Stimulated activated memory B cell treated with anti-CD40 and anti-IgM and Interleukin-4, amounts not matched to agents 10 μg/mL and 1 μg/mL and 100 μg/mL, for 72 hours (primary cell): ENCODE measurements around the gene FAU.

Experiments used
- ATAC-seq: fragments of 150-1000 bp; cut with Tn5 transposase; 2 replicates; pipeline ENCODE4 v1.10.0; 2021
- H3K27ac Mint-ChIP-seq: one replicate; pipeline ENCODE4 v1.8.0; 2022; ENCODE audit warnings: mild to moderate bottlenecking, mixed read lengths
- H3K27me3 Mint-ChIP-seq: one replicate; pipeline ENCODE4 v1.8.0; 2022; ENCODE audit warnings: mixed read lengths
- H3K36me3 Mint-ChIP-seq: one replicate; pipeline ENCODE4 v1.8.0; 2022; ENCODE audit warnings: mixed read lengths
- H3K4me1 Mint-ChIP-seq: one replicate; pipeline ENCODE4 v1.8.0; 2022; ENCODE audit warnings: mixed read lengths
- H3K4me3 Mint-ChIP-seq: one replicate; pipeline ENCODE4 v1.8.0; 2022; ENCODE audit warnings: mild to moderate bottlenecking, moderate library complexity, mixed read lengths
- H3K9me3 Mint-ChIP-seq: one replicate; pipeline ENCODE4 v1.8.0; 2022; ENCODE audit warnings: mixed read lengths

Gene FAU

DNA sequence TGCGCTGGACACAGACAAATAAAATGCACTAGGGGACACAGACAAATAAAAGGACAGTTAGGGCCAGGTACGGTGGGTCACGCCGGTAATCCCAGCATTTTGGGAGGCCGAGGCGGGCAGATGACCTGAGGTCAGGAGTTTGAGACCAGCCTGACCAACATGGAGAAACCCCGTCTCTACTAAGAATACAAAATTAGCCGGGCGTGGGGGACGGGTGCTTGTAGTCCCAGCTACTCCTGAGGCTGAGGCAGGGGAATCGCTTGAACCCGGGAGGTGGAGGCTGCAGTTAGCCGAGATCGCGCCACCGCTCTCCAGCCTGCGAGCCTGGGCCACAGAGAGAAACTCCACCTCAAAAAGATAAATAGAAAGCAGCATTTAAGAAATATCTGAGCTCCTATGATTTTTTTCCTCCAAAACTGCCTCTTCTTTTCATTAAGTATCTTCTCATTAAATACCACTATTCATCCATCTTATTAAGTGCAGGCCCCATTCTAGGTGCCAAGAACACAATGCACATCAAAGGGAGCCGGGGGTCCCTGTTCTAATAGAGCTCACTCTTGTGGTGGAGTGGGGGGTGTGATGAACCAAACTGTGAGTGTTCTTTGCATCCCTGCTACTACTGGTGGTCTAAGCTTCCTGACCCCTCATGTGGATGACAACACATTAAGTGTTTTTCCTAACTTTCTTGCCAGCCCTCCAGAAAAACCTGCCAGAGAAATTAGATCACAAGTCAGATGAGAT is 3.7 kb downstream of the FAU start:
- no peak for ATAC-seq
- Mint-ChIP-seq H3K4me3 (peak overlapping the region; percentile 90), H3K27ac (peak overlapping the region; percentile 100), H3K4me1 (peaks cover 73% of the 10 kb centered on the region), H3K27me3 (no peaks in the 10 kb centered on the region), H3K36me3 (peaks cover 42% of the 10 kb centered on the region), H3K9me3 (no peaks in the 10 kb centered on the region)

DNA sequence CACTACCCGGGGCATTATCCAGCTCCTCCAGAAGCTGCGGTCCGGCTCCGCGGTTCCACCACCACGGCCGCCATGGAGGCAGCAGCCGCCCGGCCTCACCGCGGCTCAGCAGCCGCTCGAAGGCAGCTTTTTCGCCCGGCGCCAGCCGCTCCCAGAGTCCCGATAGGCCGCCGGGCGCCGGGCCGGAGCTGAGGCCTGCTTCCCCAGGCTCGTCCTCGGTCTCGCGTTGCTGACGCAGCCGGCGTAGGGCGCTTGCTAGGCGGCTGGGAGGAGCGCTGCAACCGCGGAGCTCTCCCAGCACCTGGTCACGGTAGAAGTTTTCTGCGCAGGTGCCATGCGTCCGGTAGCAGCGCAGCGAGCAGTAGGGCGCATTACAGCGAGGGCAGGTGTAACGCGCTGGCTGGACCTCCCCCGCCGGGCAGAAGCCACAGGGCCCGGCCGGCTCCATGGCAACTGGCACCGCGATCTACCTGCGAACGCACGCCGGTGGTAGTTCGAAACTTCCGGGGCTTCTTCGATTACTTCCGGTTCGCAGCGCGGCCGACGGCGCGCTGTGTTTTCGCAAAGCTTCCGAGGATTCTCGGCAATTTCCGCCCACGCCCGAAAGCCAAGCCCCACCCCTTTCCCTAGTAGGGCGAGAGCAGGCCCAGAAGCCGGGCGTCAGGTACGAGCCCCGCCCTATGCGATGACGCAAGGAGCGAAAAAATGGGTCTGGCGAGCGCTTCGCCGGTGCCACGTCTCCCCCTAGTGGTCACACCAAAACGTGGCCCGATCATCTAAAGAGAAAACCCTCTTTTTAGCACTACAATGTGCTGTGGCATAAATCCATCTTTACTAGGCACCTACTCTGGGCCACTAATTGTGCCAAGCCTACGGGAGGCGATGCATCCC is 4.5 kb downstream of the FAU start, which contains the start of gene ZNHIT2:
TSS of gene ZNHIT2 (minus strand) at position 496 of the 891 bp plus-strand sequence. CDS start at position 448, 48 bp downstream.
- H3K27me3 Mint-ChIP-seq, result no peaks in the 10 kb centered on the region
- H3K4me3 Mint-ChIP-seq, result peak within 1 kb of the TSS; percentile 90
- H3K36me3 Mint-ChIP-seq, result peaks cover 42% of the 10 kb centered on the region
- peak; percentile 86 for ATAC-seq
- peaks cover 74% of the 10 kb centered on the region for H3K4me1 Mint-ChIP-seq
- H3K27ac Mint-ChIP-seq, result peak within 1 kb of the TSS; percentile 100
- no peaks in the 10 kb centered on the region for H3K9me3 Mint-ChIP-seq

DNA sequence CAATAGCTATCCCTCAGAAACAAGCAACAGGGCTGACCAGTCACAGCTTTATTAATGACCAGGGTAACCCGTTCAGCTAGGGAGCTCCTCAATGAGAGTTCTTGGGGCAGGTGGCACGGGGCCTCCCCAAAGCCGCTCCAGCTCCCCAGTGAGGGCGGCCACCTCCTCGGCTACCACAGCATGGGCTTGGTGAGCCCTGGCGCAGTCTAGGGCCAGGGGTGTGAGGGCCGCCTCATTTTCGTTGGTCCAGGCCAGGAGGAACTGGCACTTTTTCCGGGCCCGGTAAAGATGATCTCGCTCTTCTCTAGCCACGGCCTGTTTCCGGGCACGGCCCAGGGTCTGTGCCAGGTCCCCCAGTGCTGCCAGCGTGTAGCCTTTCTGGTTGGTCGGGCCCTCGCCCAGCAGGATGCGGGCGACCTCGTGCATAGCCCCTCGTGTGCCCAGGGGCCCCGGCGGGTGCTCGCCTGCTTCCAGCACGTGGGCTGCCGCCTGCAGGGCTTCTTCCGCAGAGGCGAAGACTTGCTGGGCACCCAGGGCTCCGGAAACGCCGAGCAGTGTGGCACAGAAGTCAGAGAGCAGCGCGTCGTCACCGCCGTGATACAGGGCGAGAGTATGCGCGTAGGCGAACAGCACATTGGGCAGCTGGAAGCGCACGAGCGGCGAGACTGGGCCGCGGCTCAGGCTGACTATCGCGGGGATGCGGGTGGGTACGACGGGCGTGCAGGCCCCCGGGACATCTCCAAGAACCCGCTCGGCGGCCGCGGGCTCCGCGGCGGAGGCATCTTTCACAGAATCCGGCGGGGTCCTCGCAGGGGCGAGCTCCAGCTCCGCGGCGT is 5.3 kb downstream of the FAU start:
- Mint-ChIP-seq H3K9me3 (no peaks in the 10 kb centered on the region), H3K27ac (peak overlapping the region; percentile 100), H3K4me1 (peaks cover 73% of the 10 kb centered on the region), H3K36me3 (peaks cover 34% of the 10 kb centered on the region), H3K4me3 (peak overlapping the region; percentile 90), H3K27me3 (no peaks in the 10 kb centered on the region)
- ATAC-seq, result peak; percentile 13

DNA sequence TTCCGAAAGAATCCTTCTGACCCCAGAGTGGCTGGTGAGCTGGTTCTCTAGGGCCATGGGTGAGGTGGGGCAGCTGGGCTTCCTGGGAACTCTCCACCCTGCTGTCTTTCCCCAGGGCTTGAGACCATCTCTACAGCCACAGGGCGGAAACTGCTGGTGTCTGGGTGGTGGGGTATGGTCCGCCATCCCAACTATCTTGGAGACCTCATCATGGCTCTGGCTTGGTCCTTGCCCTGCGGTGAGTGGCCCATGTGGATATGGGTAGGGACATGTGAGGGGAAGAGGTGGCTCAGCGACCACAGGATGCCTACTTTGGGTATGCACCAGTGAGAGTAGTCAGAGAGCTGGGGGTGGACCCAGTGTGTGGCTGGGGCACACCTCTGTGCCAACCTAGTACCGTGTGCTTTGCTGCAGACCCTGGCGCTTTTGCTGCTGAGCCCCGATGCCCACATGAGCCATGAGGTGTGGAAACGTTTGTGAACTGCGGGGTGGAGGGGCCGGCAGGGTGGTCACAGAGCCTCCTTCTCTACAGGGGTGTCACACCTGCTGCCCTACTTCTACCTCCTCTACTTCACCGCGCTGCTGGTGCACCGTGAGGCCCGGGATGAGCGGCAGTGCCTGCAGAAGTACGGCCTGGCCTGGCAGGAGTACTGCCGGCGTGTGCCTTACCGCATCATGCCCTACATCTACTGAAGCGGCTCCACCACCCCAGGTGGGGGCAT is 6.4 kb downstream of the FAU start:
- Mint-ChIP-seq H3K36me3 (peaks cover 23% of the 10 kb centered on the region), H3K27ac (peak overlapping the region; percentile 100), H3K4me3 (peak overlapping the region; percentile 90), H3K27me3 (no peaks in the 10 kb centered on the region), H3K9me3 (no peaks in the 10 kb centered on the region), H3K4me1 (peaks cover 73% of the 10 kb centered on the region)
- no peak for ATAC-seq

DNA sequence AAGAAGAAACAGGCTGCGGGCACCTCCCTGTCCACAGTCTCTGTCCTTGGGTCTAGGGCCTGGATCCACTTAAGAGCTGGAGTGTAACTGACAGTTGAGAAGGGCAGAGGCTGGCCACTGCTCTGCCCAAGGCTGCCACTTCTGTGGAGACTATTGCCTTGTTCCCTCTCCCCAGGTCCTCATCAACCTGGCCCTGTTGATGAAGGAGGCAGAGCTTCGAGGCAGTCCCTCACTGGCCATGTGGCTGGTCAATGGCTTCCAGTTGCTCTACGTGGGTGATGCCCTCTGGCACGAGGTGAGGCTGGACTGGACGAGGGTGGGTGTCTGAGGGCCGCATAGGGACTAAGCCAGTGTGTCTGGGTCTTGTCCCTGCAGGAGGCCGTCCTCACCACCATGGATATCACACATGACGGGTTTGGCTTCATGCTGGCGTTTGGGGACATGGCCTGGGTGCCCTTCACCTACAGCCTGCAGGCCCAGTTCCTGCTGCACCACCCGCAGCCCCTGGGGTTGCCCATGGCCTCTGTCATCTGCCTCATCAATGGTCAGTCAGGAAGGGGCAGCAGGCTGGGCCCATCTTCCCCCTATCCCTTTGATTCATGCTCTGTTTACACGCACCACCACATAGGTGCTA is 7.3 kb downstream of the FAU start:
- H3K9me3 Mint-ChIP-seq, result no peaks in the 10 kb centered on the region
- H3K36me3 Mint-ChIP-seq, result peaks cover 18% of the 10 kb centered on the region
- no peak overlapping the region for H3K27ac Mint-ChIP-seq
- no peak for ATAC-seq
- no peak overlapping the region for H3K4me3 Mint-ChIP-seq
- peaks cover 74% of the 10 kb centered on the region for H3K4me1 Mint-ChIP-seq
- no peaks in the 10 kb centered on the region for H3K27me3 Mint-ChIP-seq

DNA sequence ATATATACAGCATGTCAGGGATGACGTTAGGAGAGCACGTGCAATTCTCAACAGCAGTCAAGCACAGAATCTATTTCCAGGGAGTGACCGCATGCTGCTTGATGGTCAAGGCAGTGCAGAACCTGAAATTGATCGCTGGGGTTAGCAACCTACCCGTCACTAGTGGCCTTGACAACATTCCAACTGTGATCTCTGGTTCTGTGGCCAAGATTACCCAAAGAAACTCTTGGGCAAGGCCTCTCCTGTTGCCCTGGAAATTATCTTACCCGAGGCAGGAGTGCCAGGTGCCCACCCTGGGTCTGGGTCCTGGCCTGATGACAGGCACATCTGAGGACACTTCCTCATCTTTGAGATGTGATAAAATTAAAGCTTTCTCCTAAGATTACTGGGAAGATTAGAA is 8.1 kb downstream of the FAU start:
- H3K9me3 Mint-ChIP-seq, result no peaks in the 10 kb centered on the region
- no peak for ATAC-seq
- peak overlapping the region; percentile 90 for H3K27ac Mint-ChIP-seq
- H3K4me3 Mint-ChIP-seq, result no peak overlapping the region
- H3K27me3 Mint-ChIP-seq, result no peaks in the 10 kb centered on the region
- peaks cover 70% of the 10 kb centered on the region for H3K4me1 Mint-ChIP-seq
- H3K36me3 Mint-ChIP-seq, result peaks cover 12% of the 10 kb centered on the region

DNA sequence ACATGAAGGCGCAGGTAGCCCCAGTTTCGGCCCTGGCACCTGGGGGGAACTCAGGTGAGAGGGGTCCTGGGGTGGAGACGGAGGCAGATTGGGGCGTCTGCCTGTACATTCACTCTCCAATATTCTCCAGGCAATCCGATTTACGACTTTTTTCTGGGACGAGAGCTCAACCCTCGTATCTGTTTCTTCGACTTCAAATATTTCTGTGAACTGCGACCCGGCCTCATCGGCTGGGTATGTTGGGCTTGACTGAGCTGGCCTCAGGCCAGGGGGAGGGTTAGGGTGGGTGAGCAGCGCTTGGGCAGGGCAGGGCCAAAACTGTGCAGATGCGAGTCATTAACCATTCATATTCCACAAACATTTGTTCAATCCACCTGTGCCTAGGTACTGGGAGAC is 8.6 kb downstream of the FAU start:
- Mint-ChIP-seq H3K36me3 (peaks cover 7% of the 10 kb centered on the region), H3K9me3 (no peaks in the 10 kb centered on the region), H3K4me3 (peak overlapping the region; percentile 97), H3K27me3 (no peaks in the 10 kb centered on the region), H3K27ac (peak overlapping the region; percentile 90), H3K4me1 (peaks cover 65% of the 10 kb centered on the region)
- no peak for ATAC-seq

DNA sequence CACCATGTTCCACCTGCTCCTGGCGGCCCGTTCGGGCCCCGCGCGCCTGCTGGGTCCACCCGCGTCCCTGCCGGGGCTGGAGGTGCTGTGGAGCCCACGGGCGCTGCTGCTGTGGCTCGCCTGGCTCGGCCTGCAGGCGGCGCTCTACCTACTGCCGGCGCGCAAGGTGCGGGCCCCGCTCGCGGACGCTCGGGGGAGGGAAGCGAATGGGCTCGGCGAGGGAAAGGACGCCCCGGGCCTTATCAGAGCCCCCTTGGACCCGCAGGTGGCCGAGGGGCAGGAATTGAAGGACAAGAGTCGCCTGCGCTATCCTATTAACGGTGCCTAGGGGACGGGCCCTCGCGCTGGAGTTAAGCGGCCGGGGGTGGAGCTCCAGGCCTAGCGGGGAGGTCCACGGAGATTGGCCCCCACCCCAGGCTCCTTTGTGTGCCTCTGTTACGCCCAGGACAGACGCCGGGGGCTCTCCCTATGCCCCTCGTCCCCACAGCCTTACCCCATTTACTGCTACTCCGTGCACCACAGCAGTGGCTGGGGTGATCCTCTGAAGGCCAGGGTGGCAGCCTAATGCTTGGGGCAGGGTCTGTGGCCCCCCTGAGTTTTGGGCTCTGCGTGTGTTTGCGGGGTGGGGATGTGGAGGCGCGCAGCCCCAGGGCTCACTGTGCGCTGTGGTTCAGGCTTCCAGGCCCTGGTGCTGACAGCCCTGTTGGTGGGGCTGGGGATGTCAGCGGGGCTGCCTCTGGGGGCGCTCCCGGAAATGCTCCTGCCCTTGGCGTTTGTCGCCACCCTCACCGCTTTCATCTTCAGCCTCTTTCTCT is 9.2 kb downstream of the FAU start:
- H3K4me3 Mint-ChIP-seq, result peak overlapping the region; percentile 97
- no peaks in the 10 kb centered on the region for H3K27me3 Mint-ChIP-seq
- H3K27ac Mint-ChIP-seq, result peak overlapping the region; percentile 90
- peak; percentile 67 for ATAC-seq
- peaks cover 2% of the 10 kb centered on the region for H3K36me3 Mint-ChIP-seq
- no peaks in the 10 kb centered on the region for H3K9me3 Mint-ChIP-seq
- H3K4me1 Mint-ChIP-seq, result peaks cover 59% of the 10 kb centered on the region

DNA sequence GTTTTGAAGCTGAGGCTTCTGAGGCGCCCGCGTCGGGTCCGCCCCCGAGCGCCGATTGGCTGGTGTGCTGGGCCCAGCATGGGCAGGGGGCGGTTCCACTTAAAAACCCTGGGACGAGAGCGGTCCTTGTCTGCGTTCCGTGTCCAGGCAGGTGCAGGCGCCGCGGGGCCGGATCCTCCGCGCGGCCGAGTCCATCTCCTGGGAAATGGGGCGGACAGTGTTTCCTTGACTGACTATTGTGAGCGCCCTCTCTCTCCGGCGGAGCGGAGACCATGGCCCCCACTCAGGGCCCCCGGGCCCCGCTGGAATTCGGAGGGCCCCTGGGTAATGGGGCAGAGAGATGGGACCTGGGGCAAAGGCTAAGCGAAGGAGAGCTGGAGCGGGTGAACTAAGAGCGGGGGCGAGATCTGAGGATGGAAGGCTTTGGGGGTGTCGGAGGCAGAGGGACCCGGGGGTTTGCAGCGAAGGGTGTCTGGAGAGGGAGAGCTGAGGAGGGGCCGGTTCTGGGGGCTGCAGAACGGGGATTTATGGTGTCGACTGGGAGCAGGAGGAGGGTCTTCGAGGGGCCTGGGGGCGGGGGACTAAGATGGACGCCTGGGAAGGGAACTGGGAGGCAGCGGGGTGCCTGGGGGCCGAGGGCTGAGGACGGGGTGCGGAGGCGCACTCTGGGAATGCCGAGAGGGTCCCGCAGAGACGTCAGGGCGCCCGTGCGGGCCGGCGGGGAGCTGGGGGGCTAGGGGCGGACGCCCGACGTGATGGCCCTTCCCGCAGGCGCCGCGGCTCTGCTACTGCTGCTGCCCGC is 10.0 kb downstream of the FAU start, which contains the start of gene TM7SF2:
TSS of gene TM7SF2 (plus strand) at position 129 of the 802 bp plus-strand sequence. CDS start at position 273, 144 bp downstream.
- H3K4me3 Mint-ChIP-seq, result peak within 1 kb of the TSS; percentile 97
- peaks cover 54% of the 10 kb centered on the region for H3K4me1 Mint-ChIP-seq
- H3K9me3 Mint-ChIP-seq, result no peaks in the 10 kb centered on the region
- H3K36me3 Mint-ChIP-seq, result peaks cover under 1% of the 10 kb centered on the region
- ATAC-seq, result peak; percentile 90
- H3K27me3 Mint-ChIP-seq, result no peaks in the 10 kb centered on the region
- H3K27ac Mint-ChIP-seq, result peak within 1 kb of the TSS; percentile 90

DNA sequence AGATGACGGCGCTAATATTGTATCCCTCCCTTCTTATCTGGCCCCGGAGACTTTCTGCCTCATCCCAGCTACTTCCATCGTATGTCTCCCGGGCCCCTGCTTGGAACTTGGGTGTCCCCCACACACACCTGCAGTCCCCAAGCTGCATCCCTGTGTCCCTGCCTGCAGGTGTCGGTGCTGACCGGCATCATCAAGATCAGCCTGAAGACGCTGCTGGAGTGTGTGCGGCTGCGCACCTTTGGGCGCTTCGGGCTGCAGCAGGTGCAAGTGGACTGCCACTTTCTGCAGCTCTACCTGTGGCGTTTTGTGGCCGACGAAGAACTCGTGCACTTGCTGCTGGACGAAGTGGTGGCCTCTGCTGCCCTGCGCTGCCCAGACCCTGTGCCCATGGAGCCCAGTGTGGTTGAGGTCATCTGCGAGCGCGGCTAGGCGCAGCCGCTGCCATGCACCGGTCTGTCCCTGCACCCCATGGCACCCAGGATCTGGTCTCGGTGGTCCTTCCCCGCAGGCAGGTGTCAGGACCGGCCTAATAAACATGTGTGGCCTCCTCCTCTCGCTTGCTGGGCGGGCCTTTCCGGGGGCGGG is 10.7 kb downstream of the FAU start:
- Mint-ChIP-seq H3K9me3 (no peaks in the 10 kb centered on the region), H3K4me3 (peak overlapping the region; percentile 97), H3K36me3 (peaks cover 7% of the 10 kb centered on the region), H3K27me3 (no peaks in the 10 kb centered on the region), H3K4me1 (peaks cover 55% of the 10 kb centered on the region), H3K27ac (peak overlapping the region; percentile 90)
- no peak for ATAC-seq

DNA sequence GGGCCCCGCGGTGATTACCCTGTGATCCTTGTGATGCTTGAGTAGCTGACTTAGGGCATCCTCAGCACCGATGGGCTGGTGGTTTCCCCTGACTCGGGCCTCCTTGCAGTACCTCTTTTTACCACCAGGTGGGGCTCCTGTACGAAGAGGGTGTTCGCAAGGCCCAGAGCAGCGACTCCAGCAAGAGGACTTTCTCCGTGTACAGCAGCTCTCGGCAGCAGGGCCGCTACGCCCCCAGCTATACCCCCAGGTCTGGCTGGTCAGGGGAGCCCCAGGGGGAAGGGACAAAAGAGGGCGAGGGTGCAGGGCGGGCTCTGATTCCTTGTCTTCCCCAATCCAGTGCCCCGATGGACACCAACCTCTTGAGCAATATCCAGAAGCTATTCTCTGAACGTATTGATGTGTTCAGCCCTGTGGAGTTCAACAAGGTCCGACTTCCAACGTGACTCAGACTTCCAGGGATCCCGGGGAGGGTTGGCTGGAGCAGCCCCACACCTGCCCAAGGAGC is 11.5 kb downstream of the FAU start:
- H3K4me3 Mint-ChIP-seq, result no peak overlapping the region
- H3K36me3 Mint-ChIP-seq, result peaks cover 11% of the 10 kb centered on the region
- H3K27ac Mint-ChIP-seq, result peak overlapping the region; percentile 90
- ATAC-seq, result peak; percentile 62
- peaks cover 51% of the 10 kb centered on the region for H3K4me1 Mint-ChIP-seq
- H3K27me3 Mint-ChIP-seq, result no peaks in the 10 kb centered on the region
- no peaks in the 10 kb centered on the region for H3K9me3 Mint-ChIP-seq
